Brain microvascular endothelial cell (primary cell): ENCODE data around the gene RNF26.

Experiments used
- DNase-seq: peaks from one replicate; pipeline ENCODE4 v3.0.0-alpha.2; 2020
- H3K27ac ChIP-seq: fragments of 250-450 bp; sonication (Bioruptor Pico); 2 replicates; pipeline ENCODE4 v1.5.1; 2020; ENCODE audit warnings: mild to moderate bottlenecking, moderate library complexity
- H3K27me3 ChIP-seq: fragments of 250-450 bp; sonication (Bioruptor Pico); replicated peaks from 2 replicates; pipeline ENCODE4 v1.5.1; 2020; ENCODE audit warnings: mild to moderate bottlenecking
- H3K36me3 ChIP-seq: fragments of 250-450 bp; sonication (Bioruptor Pico); replicated peaks from 2 replicates; pipeline ENCODE4 v1.5.1; 2020; ENCODE audit warnings: mild to moderate bottlenecking
- H3K4me3 ChIP-seq: 2 replicates; pipeline ENCODE4 v1.5.1; 2011; ENCODE audit warnings: low read depth, mild to moderate bottlenecking, control low read depth, low read length, moderate library complexity
- CTCF ChIP-seq: IDR thresholded peaks from 2 replicates; pipeline ENCODE4 v1.5.1; 2011; ENCODE audit warnings: low read depth, mild to moderate bottlenecking, moderate library complexity, low read length, control low read depth, inconsistent platforms; ENCODE audit errors: missing control alignments
- in situ Hi-C: cut with HindIII; loops from 2 replicates; pipeline ENCODE4 v1.10.0; 2017; ENCODE audit warnings: low sequenced_read_pairs, low pct_ligation_motif_present

Gene RNF26

DNA sequence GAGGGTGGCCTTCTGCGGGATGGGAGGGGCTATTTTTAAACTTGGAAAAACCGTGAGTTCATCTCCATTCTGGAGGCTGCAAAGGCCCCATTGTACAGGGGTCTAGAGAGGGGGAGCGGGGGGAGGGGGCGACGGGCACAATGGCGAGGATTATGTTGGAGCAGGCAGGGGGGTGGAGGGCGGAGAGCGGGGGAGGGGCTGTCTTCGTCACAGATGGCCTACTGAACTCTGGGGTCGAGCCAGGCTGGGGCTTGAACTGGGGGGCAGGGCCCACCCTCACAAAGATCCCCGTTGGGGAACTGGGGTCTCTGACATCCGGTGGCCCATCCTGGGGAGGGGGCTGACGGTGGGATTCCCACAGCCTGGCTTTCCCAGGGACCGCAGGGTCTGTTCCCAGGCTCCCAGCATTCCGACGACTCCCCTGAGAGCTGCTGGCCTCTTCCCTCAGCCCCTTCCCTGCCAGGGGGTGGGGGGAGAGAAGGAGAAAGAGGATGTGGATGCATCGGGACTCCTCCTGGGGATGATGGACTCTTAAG lies 14.0 kb upstream of the RNF26 start:
- no peak for TF ChIP-seq CTCF
- in situ Hi-C loops: no loop called here
- peak overlapping the region; percentile 30 for H3K27ac ChIP-seq

DNA sequence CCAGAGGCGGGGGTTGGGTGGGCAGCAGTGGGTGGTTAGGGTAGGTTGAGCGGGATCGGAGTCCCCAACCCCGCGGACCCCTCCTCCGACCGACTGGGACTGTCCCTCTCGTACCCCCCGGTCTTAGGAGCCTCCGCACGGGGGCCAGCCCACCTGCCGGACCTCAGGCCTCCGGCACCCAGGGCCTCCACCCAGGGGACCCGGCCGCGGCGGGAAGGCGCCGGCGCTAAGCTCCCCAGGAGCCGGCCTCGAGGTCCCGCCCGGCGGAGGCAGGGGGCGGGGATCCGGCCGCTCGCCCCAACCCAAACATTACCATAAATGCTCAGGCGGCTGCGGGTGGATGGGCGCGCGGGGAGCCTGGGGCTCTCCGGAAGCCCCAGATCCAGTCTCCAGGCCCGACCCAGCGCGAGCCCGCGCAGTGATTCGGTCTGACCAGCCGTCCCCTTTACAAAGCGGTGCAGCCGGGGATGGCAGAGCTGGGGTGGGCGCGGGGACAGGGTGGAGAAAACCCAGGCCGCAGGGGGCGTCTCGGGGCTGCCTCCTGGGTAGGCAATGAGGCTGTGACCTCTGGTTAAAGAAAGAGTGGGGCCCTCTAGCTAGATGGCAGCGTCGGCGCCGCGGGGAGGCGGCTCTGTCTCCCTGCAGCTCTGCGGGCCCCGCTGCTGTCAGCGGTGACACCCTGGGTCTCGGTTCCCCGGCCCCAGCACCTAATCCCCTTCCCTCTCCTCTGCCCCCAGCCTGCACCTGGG lies 13.4 kb upstream of the RNF26 start:
- peak overlapping the region; percentile 52 for H3K4me3 ChIP-seq
- no peak for TF ChIP-seq CTCF
- H3K36me3 ChIP-seq: no peaks in the 10 kb centered on the region
- DNase-seq: peak; percentile 36
- H3K27ac ChIP-seq: peak overlapping the region; percentile 30
- in situ Hi-C loops: no loop called here
- no peaks in the 10 kb centered on the region for H3K27me3 ChIP-seq

More for the DNA sequence above, 14.0 kb upstream of the RNF26 start:
- DNase-seq: no peak
- Histone ChIP-seq H3K36me3 (no peaks in the 10 kb centered on the region), H3K27me3 (no peaks in the 10 kb centered on the region), H3K4me3 (peak overlapping the region; percentile 52)

DNA sequence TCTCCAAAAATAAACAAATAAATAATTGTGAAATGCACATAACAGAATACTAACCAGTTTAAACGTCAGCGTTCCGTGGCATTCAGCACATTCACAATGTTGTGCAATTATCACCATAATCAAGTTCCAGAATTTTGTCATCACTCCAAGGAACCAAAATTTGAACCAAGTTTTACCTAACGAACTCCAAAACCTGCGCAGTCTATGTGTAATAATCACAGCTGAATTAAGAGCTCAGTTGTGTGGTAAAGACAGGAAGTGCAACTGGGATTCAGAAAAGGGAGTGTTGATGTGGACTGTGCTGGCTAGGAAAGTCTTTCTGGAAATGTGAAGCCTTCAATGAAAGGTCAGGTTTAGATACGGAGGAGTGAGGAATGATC lies 12.0 kb upstream of the RNF26 start:
- no peak overlapping the region for H3K27ac ChIP-seq
- in situ Hi-C loops: no loop called here
- no peak for DNase-seq
- H3K27me3 ChIP-seq: no peaks in the 10 kb centered on the region
- no peaks in the 10 kb centered on the region for H3K36me3 ChIP-seq
- peak; percentile 8 for TF ChIP-seq CTCF
- no peak overlapping the region for H3K4me3 ChIP-seq

DNA sequence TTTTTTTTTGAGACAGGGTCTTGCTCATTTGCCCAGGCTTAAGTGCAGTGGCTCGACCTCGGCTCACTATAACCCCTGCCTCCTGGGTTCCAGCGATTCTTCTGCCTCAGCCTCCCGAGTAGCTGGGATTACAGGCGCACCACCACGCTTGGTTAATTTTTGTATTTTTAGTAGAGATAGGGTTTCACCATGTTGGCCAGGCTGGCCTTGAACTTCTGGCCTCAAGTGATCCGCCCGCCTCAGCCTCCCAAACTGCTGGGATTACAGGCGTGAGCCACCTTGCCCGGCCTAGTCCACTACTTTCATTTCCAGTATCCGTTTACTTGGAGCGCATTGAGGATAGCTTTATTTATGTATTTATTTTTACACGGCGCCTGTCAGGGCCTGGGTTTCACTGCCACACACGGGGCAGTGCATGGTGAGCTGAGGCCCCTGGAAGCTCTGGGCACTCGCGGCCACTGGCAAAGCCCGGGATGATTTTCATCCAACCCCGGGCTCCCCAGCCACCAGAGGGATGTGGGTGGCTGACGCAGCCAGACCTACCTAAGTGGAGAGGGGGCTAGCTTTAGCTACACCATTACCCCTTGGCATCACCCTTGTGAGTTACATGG lies 11.3 kb upstream of the RNF26 start:
- Histone ChIP-seq H3K27me3 (no peaks in the 10 kb centered on the region), H3K4me3 (no peak overlapping the region), H3K36me3 (no peaks in the 10 kb centered on the region), H3K27ac (no peak overlapping the region)
- TF ChIP-seq CTCF: no peak
- DNase-seq: no peak
- in situ Hi-C loops: no loop called here

DNA sequence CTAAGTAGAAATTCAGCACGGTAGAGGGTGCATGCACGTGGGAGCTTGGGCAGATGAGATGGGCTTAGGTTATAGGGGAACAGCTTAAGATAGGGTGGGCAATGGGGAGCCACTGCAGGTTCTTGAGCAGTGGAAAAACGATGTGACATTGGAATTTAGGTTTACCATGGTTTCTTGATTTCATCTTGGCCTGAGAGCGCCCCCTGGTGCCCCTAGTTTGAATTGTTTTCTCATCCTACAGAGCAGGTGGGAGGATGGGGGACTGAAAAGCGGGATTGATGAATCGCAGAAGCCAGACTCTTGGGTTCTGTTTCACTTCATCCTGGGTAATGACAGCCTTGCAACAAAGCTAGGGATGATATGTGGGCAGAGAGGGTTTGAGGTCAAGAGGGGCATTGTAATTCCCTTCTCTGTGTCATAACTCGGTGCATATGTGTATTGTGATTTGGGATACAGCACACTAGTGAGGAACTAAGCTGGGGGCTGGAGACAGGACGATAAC lies 10.7 kb upstream of the RNF26 start:
- no peak overlapping the region for H3K27ac ChIP-seq
- H3K36me3 ChIP-seq: no peaks in the 10 kb centered on the region
- peak; percentile 81 for TF ChIP-seq CTCF
- in situ Hi-C loops: no loop called here
- no peaks in the 10 kb centered on the region for H3K27me3 ChIP-seq
- DNase-seq: peak; percentile 74
- no peak overlapping the region for H3K4me3 ChIP-seq
